PFSK-1 (cell line): ENCODE data around the gene AKAP7.

Experiments
- POLR2AphosphoS5 ChIP-seq: IDR thresholded peaks from 2 replicates; pipeline ENCODE4 v1.6.1; 2012; ENCODE audit warnings: low read depth, mild to moderate bottlenecking, control low read depth, low read length, moderate library complexity
- SIN3A ChIP-seq: IDR thresholded peaks from 2 replicates; pipeline ENCODE4 v1.6.1; 2012; ENCODE audit warnings: mild to moderate bottlenecking, low read length, moderate library complexity, borderline replicate concordance; ENCODE audit not compliant: insufficient read depth
- TAF1 ChIP-seq: IDR thresholded peaks from 2 replicates; pipeline ENCODE4 v1.6.1; 2012; ENCODE audit warnings: low read length, control low read depth, borderline replicate concordance; ENCODE audit not compliant: insufficient read depth
- TF ChIP-seq, protein P1 (sequence below), 2 experiments: IDR thresholded peaks; 2 replicates each; pipeline versions ENCODE4 v1.6.1 to v1.8.0; 2011 to 2012; ENCODE audit warnings: low read depth in 2 of 2, low read length in 2 of 2, control low read depth in 1 of 2, inconsistent platforms in 1 of 2, mild to moderate bottlenecking in 1 of 2, moderate library complexity in 1 of 2; ENCODE audit not compliant: insufficient read depth in 1 of 2

DNA sequence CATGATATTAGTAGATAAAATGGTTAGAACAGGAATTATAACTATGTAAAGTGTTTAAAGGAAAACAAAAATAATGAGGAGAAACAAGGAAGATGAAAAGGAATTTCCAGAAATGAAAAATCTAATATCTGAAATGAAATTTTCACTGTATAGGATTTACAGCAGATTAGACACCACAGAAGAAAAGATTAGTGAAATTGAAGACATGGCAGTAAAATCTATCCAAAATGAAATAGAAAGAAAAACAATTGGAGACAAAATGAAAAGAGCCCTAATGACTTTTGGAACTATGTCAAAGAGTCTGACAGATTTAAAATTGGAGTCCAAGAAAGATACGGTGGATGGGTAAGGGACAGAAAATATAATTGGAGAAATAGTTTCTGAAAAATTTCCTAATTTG lies 174.2 kb downstream of the AKAP7 start:
- TF ChIP-seq POLR2AphosphoS5, result no peak
- TF ChIP-seq, protein P1, sequence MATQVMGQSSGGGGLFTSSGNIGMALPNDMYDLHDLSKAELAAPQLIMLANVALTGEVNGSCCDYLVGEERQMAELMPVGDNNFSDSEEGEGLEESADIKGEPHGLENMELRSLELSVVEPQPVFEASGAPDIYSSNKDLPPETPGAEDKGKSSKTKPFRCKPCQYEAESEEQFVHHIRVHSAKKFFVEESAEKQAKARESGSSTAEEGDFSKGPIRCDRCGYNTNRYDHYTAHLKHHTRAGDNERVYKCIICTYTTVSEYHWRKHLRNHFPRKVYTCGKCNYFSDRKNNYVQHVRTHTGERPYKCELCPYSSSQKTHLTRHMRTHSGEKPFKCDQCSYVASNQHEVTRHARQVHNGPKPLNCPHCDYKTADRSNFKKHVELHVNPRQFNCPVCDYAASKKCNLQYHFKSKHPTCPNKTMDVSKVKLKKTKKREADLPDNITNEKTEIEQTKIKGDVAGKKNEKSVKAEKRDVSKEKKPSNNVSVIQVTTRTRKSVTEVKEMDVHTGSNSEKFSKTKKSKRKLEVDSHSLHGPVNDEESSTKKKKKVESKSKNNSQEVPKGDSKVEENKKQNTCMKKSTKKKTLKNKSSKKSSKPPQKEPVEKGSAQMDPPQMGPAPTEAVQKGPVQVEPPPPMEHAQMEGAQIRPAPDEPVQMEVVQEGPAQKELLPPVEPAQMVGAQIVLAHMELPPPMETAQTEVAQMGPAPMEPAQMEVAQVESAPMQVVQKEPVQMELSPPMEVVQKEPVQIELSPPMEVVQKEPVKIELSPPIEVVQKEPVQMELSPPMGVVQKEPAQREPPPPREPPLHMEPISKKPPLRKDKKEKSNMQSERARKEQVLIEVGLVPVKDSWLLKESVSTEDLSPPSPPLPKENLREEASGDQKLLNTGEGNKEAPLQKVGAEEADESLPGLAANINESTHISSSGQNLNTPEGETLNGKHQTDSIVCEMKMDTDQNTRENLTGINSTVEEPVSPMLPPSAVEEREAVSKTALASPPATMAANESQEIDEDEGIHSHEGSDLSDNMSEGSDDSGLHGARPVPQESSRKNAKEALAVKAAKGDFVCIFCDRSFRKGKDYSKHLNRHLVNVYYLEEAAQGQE (IDR thresholded peaks at IDR 0.05; ENCODE audit: insufficient read depth in 1 of 2, low read depth in 2 of 2, low read length in 2 of 2), result no peak
- TF ChIP-seq TAF1, result no peak
- no peak for TF ChIP-seq SIN3A
